Loucy (cell line): Measurements from ENCODE around the gene NUP214.
"Not testable (repeated sequence)": the region's sequence is repeated elsewhere in the genome, so short reads cannot be mapped to it uniquely, and the experiment has no call there.

Source experiments
- H2AFZ ChIP-seq: fragments of 200-600 bp; sonication (generic); 2 replicates; pipeline ENCODE4 v1.6.0; 2016; ENCODE audit warnings: antibody characterized with exemption, mild to moderate bottlenecking, low read length, moderate library complexity
- H3F3A ChIP-seq: fragments of 200-600 bp; 2 replicates; pipeline ENCODE4 v1.6.0; 2016; ENCODE audit warnings: antibody characterized with exemption, low read depth, mild to moderate bottlenecking
- H3K27me3 ChIP-seq: fragments of 200-600 bp; sonication (generic); 2 replicates; pipeline ENCODE4 v1.6.1; 2014; ENCODE audit warnings: low read length, mild to moderate bottlenecking; ENCODE audit not compliant: insufficient read depth, poor library complexity, severe bottlenecking
- H3K36me3 ChIP-seq: fragments of 200-600 bp; sonication (generic); 2 replicates; pipeline ENCODE4 v1.6.1; 2016; ENCODE audit warnings: low read length; ENCODE audit not compliant: insufficient read depth
- H3K4me1 ChIP-seq: fragments of 200-600 bp; sonication (generic); 2 replicates; pipeline ENCODE4 v1.5.1; 2014; ENCODE audit warnings: low read length, mild to moderate bottlenecking; ENCODE audit not compliant: insufficient read depth, poor library complexity, severe bottlenecking
- H3K4me2 ChIP-seq: fragments of 200-600 bp; sonication (generic); 2 replicates; pipeline ENCODE4 v1.6.0; 2014; ENCODE audit warnings: antibody characterized with exemption, low read length, low read depth, mild to moderate bottlenecking; ENCODE audit not compliant: poor library complexity, severe bottlenecking
- H3K4me3 ChIP-seq: fragments of 200-600 bp; sonication (generic); 2 replicates; pipeline ENCODE4 v1.5.1; 2014; ENCODE audit warnings: low read length, mild to moderate bottlenecking, mixed read lengths; ENCODE audit not compliant: poor library complexity, severe bottlenecking
- H3K79me2 ChIP-seq: fragments of 200-600 bp; sonication (generic); 2 replicates; pipeline ENCODE4 v1.6.1; 2014; ENCODE audit warnings: low read length; ENCODE audit not compliant: insufficient read depth
- H3K9ac ChIP-seq: fragments of 200-600 bp; sonication (generic); 2 replicates; pipeline ENCODE4 v1.6.0; 2014; ENCODE audit warnings: mild to moderate bottlenecking, low read depth, low read length, moderate library complexity; ENCODE audit not compliant: poor library complexity, severe bottlenecking
- H3K9me2 ChIP-seq: fragments of 200-600 bp; sonication (generic); replicated peaks from 2 replicates; pipeline ENCODE4 v1.6.1; 2016; ENCODE audit warnings: low read depth, low read length, mixed read lengths
- H3K9me3 ChIP-seq: fragments of 200-600 bp; sonication (generic); 2 replicates; pipeline ENCODE4 v1.6.1; 2014; ENCODE audit warnings: mild to moderate bottlenecking, antibody characterized with exemption, low read length, low read depth; ENCODE audit not compliant: insufficient read depth
- H4K20me1 ChIP-seq: fragments of 200-600 bp; sonication (generic); 2 replicates; pipeline ENCODE4 v1.6.0; 2014; ENCODE audit warnings: antibody characterized with exemption, low read length, mild to moderate bottlenecking; ENCODE audit not compliant: insufficient read depth, poor library complexity, severe bottlenecking
- CTCF ChIP-seq: fragments of 200-600 bp; sonication (generic); conservative IDR thresholded peaks from 2 replicates; pipeline ENCODE4 v1.5.1; 2014; ENCODE audit warnings: mild to moderate bottlenecking, antibody characterized with exemption, low read length
- EZH2phosphoT487 ChIP-seq: fragments of 200-600 bp; IDR thresholded peaks from 2 replicates; pipeline ENCODE4 v1.6.1; 2018; ENCODE audit warnings: antibody characterized with exemption, mild to moderate bottlenecking, moderate library complexity, borderline replicate concordance

Gene NUP214

GRCh38 chr9:131206495-131206894 lies 81.1 kb downstream of the NUP214 start:
- no peak for TF ChIP-seq EZH2phosphoT487
- TF ChIP-seq CTCF = no peak
- no peaks in the 10 kb centered on the region for H3K4me1 ChIP-seq
- no peaks in the 10 kb centered on the region for H3K27me3 ChIP-seq
- peaks cover 4% of the 10 kb centered on the region; the same call in 1 of the 2 replicates for H3F3A ChIP-seq
- H3K9me3 ChIP-seq = no peaks in the 10 kb centered on the region
- H4K20me1 ChIP-seq = no peaks in the 10 kb centered on the region
- no peak overlapping the region for H3K9ac ChIP-seq
- H3K9me2 ChIP-seq = no peaks in the 10 kb centered on the region
- H3K4me3 ChIP-seq = no peak overlapping the region
- no peak overlapping the region for H3K4me2 ChIP-seq
- no peaks in the 10 kb centered on the region for H3K79me2 ChIP-seq
- no peak overlapping the region for H2AFZ ChIP-seq
- peaks cover 84% of the 10 kb centered on the region for H3K36me3 ChIP-seq

- H3K9ac ChIP-seq, H3K4me2 ChIP-seq, H3K9me3 ChIP-seq, H2AFZ ChIP-seq, H3K27me3 ChIP-seq, H3K4me3 ChIP-seq, H3K79me2 ChIP-seq, H3K9me2 ChIP-seq, H3K4me1 ChIP-seq, H4K20me1 ChIP-seq, H3F3A ChIP-seq: not testable (repeated sequence)
- H3K36me3 ChIP-seq = peaks cover 62% of the 10 kb centered on the region; the same call in 1 of the 2 replicates
These were observed 86.5 kb downstream of the NUP214 start for GRCh38 chr9:131211920-131212319.

DNA sequence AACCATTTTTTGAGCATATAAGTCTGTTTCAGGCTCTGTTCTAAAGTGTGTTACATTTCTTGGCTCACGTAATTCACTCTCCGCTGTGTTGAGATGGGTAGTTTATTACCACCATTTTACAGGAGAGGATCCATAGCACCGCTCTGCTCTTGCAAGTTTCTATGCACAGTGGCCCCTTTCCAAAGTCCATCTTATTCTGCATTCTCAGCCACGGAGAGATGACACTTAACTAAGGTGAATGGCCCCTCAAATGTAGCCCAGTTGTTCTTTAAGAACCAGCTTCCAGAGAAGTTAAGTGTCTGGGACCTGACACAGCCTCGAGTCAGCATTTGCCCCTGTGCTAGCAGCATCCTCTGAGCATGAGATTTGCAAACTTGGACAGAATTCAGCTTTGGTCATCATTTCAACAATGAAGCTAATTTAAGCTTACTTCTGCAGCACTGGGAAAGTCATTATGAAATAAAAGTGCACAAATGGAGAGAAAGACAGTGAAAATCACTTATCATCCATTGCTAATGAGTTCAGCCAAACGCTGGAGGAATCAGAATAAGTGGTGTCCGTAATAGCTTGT lies 89.0 kb downstream of the NUP214 start:
- H3K4me3 ChIP-seq = no peak overlapping the region
- peaks cover 65% of the 10 kb centered on the region; the same call in 1 of the 2 replicates for H3K36me3 ChIP-seq

More for the DNA sequence above, 89.0 kb downstream of the NUP214 start:
- no peaks in the 10 kb centered on the region for H3K9me2 ChIP-seq
- no peaks in the 10 kb centered on the region; the same call in 1 of the 2 replicates for H3K9me3 ChIP-seq
- no peak overlapping the region for H3K4me2 ChIP-seq
- no peaks in the 10 kb centered on the region for H4K20me1 ChIP-seq
- no peaks in the 10 kb centered on the region for H3K4me1 ChIP-seq
- TF ChIP-seq CTCF = no peak
- TF ChIP-seq EZH2phosphoT487 = no peak
- peaks cover 4% of the 10 kb centered on the region; the same call in 1 of the 2 replicates for H3F3A ChIP-seq
- H3K79me2 ChIP-seq = no peaks in the 10 kb centered on the region
- no peak overlapping the region for H2AFZ ChIP-seq
- no peak overlapping the region for H3K9ac ChIP-seq
- no peaks in the 10 kb centered on the region for H3K27me3 ChIP-seq
